HCT116 (cell line): ENCODE data around the gene PJA2. TPM values are rescaled to one million over a fixed set of nuclear protein-coding genes. Genes with fewer than 3 reads are reported as not detected.
A peak's percentile ranks its signal among the peaks of the same experiment; 100 is the strongest.

ENCODE experiments used
- ATAC-seq: fragments of 200-7000 bp; cut with Tn5 transposase; 2 replicates; pipeline ENCODE4 v1.9.1; 2020; ENCODE audit warnings: mild to moderate bottlenecking, moderate library complexity
- BruUV-seq: library from RNA; stranded (reverse); fragments of 400-500 nt; replicated peaks from 2 replicates; lab custom pipeline; 2021; lab: Mats Ljungman, UMichigan
- CTCF ChIA-PET: fragments of 300-600 bp; sonication (Branson Sonifier 250); formaldehyde crosslinking; loops from one replicate; lab custom pipeline; 2021; ENCODE audit warnings: antibody characterized with exemption; lab: Charles Lee
- POLR2A ChIA-PET: fragments of 300-600, 350-600 bp; sonication (Branson Sonifier 250); formaldehyde crosslinking; loops from one replicate; lab custom pipeline; 2021; ENCODE audit warnings: antibody characterized with exemption; lab: Charles Lee
- RAD21 ChIA-PET, 2 experiments: fragments of 300-600 bp; sonication (Branson Sonifier 250); formaldehyde crosslinking; loops; one replicate each; lab custom pipeline; 2023; ENCODE audit warnings: low total read pairs in 2 of 2; ENCODE audit not compliant: uncharacterized antibody in 2 of 2, unreplicated experiment in 2 of 2, low non-redundant PET in 1 of 2; lab: Charles Lee
- DNase-seq: peaks from one replicate; pipeline ENCODE4 v3.0.0-alpha.2; 2010; ENCODE audit warnings: low read depth, low spot score
- H2AFZ ChIP-seq: fragments of 200-600 bp; shearing (Covaris generic), sonication (generic); 2 replicates; pipeline ENCODE4 v1.6.1; 2017; ENCODE audit warnings: low read depth, mixed run types, mixed read lengths, antibody characterized with exemption, low read length; ENCODE audit not compliant: poor library complexity, severe bottlenecking
- H3K27ac ChIP-seq: 2 replicates; pipeline ENCODE4 v1.5.1; 2012; ENCODE audit warnings: low read depth, low read length
- H3K27me3 ChIP-seq: fragments of 200-600 bp; sonication (generic); 2 replicates; pipeline ENCODE4 v1.6.1; 2016; ENCODE audit warnings: mixed run types, low read length, mixed read lengths; ENCODE audit not compliant: insufficient read depth
- H3K36me3 ChIP-seq, 2 experiments: fragments of 200-500 bp in 1 of 2; fragments of 200-600 bp in 1 of 2; sonication (Bioruptor generic) in 1 of 2; sonication (generic) in 1 of 2; 2 replicates each; pipeline versions ENCODE4 v1.5.1 to v1.6.1; 2014 to 2016; ENCODE audit warnings: low read length in 2 of 2, inconsistent platforms in 1 of 2, mixed read lengths in 1 of 2, mixed run types in 1 of 2; ENCODE audit not compliant: insufficient read depth in 2 of 2, control insufficient read depth in 1 of 2
- H3K4me1 ChIP-seq, 2 experiments: fragments of 200-600 bp in 1 of 2; sonication (generic) in 1 of 2; 2 replicates each; pipeline versions ENCODE4 v1.5.1 to v1.6.1; 2012 to 2017; ENCODE audit warnings: low read length in 2 of 2, inconsistent platforms in 1 of 2, mild to moderate bottlenecking in 1 of 2, mixed read lengths in 1 of 2, mixed run types in 1 of 2, moderate library complexity in 1 of 2; ENCODE audit not compliant: insufficient read depth in 2 of 2, control insufficient read depth in 1 of 2
- H3K4me2 ChIP-seq: fragments of 200-600 bp; sonication (generic); 2 replicates; pipeline ENCODE4 v1.6.1; 2017; ENCODE audit warnings: mixed run types, low read length, mixed read lengths
- H3K4me3 ChIP-seq, 2 experiments: fragments of 200-600 bp in 1 of 2; sonication (generic) in 1 of 2; replicated peaks in 1 of 2; 2 replicates each; pipeline ENCODE4 v1.5.1; 2011 to 2016; ENCODE audit warnings: low read length in 2 of 2, control low read depth in 1 of 2, low read depth in 1 of 2, mild to moderate bottlenecking in 1 of 2, mixed read lengths in 1 of 2, mixed run types in 1 of 2
- H3K79me2 ChIP-seq: fragments of 200-600 bp; sonication (generic); 2 replicates; pipeline ENCODE4 v1.6.1; 2017; ENCODE audit warnings: mild to moderate bottlenecking, mixed run types, low read length, moderate library complexity, mixed read lengths; ENCODE audit not compliant: insufficient read depth
- H3K9ac ChIP-seq: fragments of 200-600 bp; sonication (generic); 2 replicates; pipeline ENCODE4 v1.6.1; 2016; ENCODE audit warnings: low read length, mixed read lengths
- H3K9me2 ChIP-seq: fragments of 200-600 bp; sonication (generic), shearing (Covaris generic); 2 replicates; pipeline ENCODE4 v1.6.1; 2017; ENCODE audit warnings: mixed run types, mild to moderate bottlenecking, moderate library complexity; ENCODE audit not compliant: insufficient read depth
- H3K9me3 ChIP-seq, 2 experiments: fragments of 200-500 bp in 1 of 2; fragments of 200-600 bp in 1 of 2; sonication (Bioruptor generic) in 1 of 2; sonication (generic) in 1 of 2; 2 replicates each; pipeline ENCODE4 v1.6.1; 2014 to 2017; ENCODE audit warnings: low read length in 2 of 2, mixed read lengths in 2 of 2, inconsistent platforms in 1 of 2, low read depth in 1 of 2, mild to moderate bottlenecking in 1 of 2, mixed run types in 1 of 2, moderate library complexity in 1 of 2; ENCODE audit not compliant: control insufficient read depth in 1 of 2, insufficient read depth in 1 of 2
- H4K20me1 ChIP-seq: fragments of 200-600 bp; sonication (generic), shearing (Covaris generic); 2 replicates; pipeline ENCODE4 v1.6.1; 2017; ENCODE audit warnings: mixed run types, mild to moderate bottlenecking, moderate library complexity; ENCODE audit not compliant: insufficient read depth
- CBX3 ChIP-seq: IDR thresholded peaks from 2 replicates; pipeline ENCODE4 v1.6.1; 2012; ENCODE audit warnings: low read depth
- CEBPB ChIP-seq: IDR thresholded peaks from 2 replicates; pipeline ENCODE4 v1.6.1; 2012; ENCODE audit warnings: low read depth
- ELF1 ChIP-seq: IDR thresholded peaks from 2 replicates; pipeline ENCODE4 v1.6.1; 2012; ENCODE audit warnings: low read depth, borderline replicate concordance
- EZH2 ChIP-seq: fragments of 200-600 bp; sonication (generic); IDR thresholded peaks from 2 replicates; pipeline ENCODE4 v1.6.1; 2017; ENCODE audit warnings: antibody characterized with exemption, mixed run types
- EZH2phosphoT487 ChIP-seq: fragments of 200-600 bp; IDR thresholded peaks from 2 replicates; pipeline ENCODE4 v1.6.1; 2018; ENCODE audit warnings: antibody characterized with exemption, borderline replicate concordance
- FOSL1 ChIP-seq: IDR thresholded peaks from 2 replicates; pipeline ENCODE4 v1.6.1; 2012; ENCODE audit warnings: low read depth
- JUND ChIP-seq: IDR thresholded peaks from 2 replicates; pipeline ENCODE4 v1.6.1; 2012
- POLR2A ChIP-seq: IDR thresholded peaks from 2 replicates; pipeline ENCODE4 v1.7.0; 2011; ENCODE audit warnings: borderline replicate concordance; ENCODE audit not compliant: insufficient read depth, insufficient read length; ENCODE audit errors: extremely low read depth
- POLR2AphosphoS5 ChIP-seq: IDR thresholded peaks from 2 replicates; pipeline ENCODE4 v1.6.1; 2011; ENCODE audit warnings: mild to moderate bottlenecking, low read depth, low read length, moderate library complexity
- SP1 ChIP-seq: IDR thresholded peaks from 2 replicates; pipeline ENCODE4 v1.6.1; 2012; ENCODE audit warnings: low read depth
- SRF ChIP-seq: IDR thresholded peaks from 2 replicates; pipeline ENCODE4 v1.6.1; 2012; ENCODE audit warnings: low read depth
- TCF7L2 ChIP-seq: IDR thresholded peaks from 2 replicates; pipeline ENCODE4 v1.7.0; 2011; ENCODE audit warnings: borderline replicate concordance, inconsistent platforms; ENCODE audit not compliant: insufficient read depth, insufficient read length; ENCODE audit errors: extremely low read depth
- YY1 ChIP-seq: IDR thresholded peaks from 2 replicates; pipeline ENCODE4 v1.6.1; 2011; ENCODE audit warnings: low read length, low read depth, moderate library complexity, mild to moderate bottlenecking; ENCODE audit not compliant: insufficient replicate concordance; ENCODE audit errors: extremely low read depth
- ZFX ChIP-seq: fragments of 450-650 bp; IDR thresholded peaks from 2 replicates; pipeline ENCODE4 v1.6.1; 2017
- ZNF274 ChIP-seq: fragments of 200-500 bp; sonication (Bioruptor generic); IDR thresholded peaks from 2 replicates; pipeline ENCODE4 v1.6.1; 2014; ENCODE audit warnings: mild to moderate bottlenecking, low read depth, low read length, inconsistent platforms
- intact Hi-C: fragments of 100-400 bp; cut with micrococcal nuclease; formaldehyde crosslinking; loops from 2 replicates; pipeline ENCODE4 v1.10.0; 2022
- total RNA-seq: library from RNA; stranded (reverse); gene quantifications from one replicate; pipeline ENCODE4 v1.2.1, GENCODE V29; 2021; ENCODE audit not compliant: unreplicated experiment
- TF ChIP-seq, protein P1 (sequence below): IDR thresholded peaks from 2 replicates; pipeline ENCODE4 v1.6.1; 2012
- TF ChIP-seq, protein P2 (sequence below): IDR thresholded peaks from 2 replicates; pipeline ENCODE4 v1.6.1; 2011; ENCODE audit warnings: mild to moderate bottlenecking, low read length, moderate library complexity; ENCODE audit not compliant: insufficient replicate concordance; ENCODE audit errors: extremely low read depth
- TF ChIP-seq, protein P3 (sequence below), 3 experiments: fragments of 200-600 bp in 1 of 3; sonication (generic) in 1 of 3; IDR thresholded peaks in 2 of 3; conservative IDR thresholded peaks in 1 of 3; 2 replicates each; pipeline ENCODE4 v1.5.1; 2012 to 2017; ENCODE audit warnings: low read depth in 2 of 3, low read length in 2 of 3, antibody characterized with exemption in 1 of 3, borderline replicate concordance in 1 of 3, control low read depth in 1 of 3, mild to moderate bottlenecking in 1 of 3, mixed read lengths in 1 of 3, mixed run types in 1 of 3, moderate library complexity in 1 of 3; ENCODE audit not compliant: insufficient read depth in 1 of 3

The PJA2 gene
- total RNA-seq, 1 experiment from 2014 or later = 38.4 TPM

DNA sequence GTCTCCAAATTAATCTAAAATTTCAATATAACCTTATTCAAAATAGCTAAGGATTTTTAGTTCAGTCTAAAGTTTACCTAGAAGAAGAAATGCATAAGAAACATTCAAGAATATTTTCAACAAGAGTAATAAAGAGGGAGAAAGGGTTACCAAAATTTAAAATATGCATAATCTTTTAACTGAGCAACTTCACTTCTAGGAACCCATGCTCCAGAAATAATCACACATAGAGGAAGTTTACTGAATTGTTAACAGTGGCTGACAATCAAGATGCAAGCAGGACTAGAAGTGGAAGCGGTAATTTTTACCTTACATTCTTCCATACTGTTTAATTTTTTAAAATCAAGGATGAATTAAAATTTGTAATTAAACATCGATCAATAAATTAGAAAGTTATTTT lies 1.9 kb downstream of the PJA2 start:
- POLR2A ChIA-PET = no interaction called here

More for the DNA sequence above, 1.9 kb downstream of the PJA2 start:
- Histone ChIP-seq H3K9ac (no peak overlapping the region), H3K79me2 (peaks cover 59% of the 10 kb centered on the region), H2AFZ (no peak overlapping the region), H3K4me3 (peak overlapping the region in 1 of 2 experiments; percentile 88; a peak in 2 of 4 replicates), H3K4me2 (peak overlapping the region; percentile 88), H3K27ac (no peak overlapping the region; the same call in 1 of the 2 replicates), H3K9me2 (no peaks in the 10 kb centered on the region)
- BruUV-seq = no TSS peak
- intact Hi-C loops = no loop called here
- RAD21 ChIA-PET = no interaction called here
- CTCF ChIA-PET = no interaction called here
- TF ChIP-seq EZH2 (no peak), CEBPB (no peak), ZFX (no peak), SRF (no peak), POLR2A (no peak), ZNF274 (no peak), FOSL1 (no peak), TCF7L2 (no peak), ELF1 (no peak), YY1 (no peak), SP1 (no peak), POLR2AphosphoS5 (no peak), EZH2phosphoT487 (no peak), JUND (no peak), CBX3 (no peak)
- TF ChIP-seq, protein P1, sequence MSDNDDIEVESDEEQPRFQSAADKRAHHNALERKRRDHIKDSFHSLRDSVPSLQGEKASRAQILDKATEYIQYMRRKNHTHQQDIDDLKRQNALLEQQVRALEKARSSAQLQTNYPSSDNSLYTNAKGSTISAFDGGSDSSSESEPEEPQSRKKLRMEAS = no peak
- TF ChIP-seq, protein P2, sequence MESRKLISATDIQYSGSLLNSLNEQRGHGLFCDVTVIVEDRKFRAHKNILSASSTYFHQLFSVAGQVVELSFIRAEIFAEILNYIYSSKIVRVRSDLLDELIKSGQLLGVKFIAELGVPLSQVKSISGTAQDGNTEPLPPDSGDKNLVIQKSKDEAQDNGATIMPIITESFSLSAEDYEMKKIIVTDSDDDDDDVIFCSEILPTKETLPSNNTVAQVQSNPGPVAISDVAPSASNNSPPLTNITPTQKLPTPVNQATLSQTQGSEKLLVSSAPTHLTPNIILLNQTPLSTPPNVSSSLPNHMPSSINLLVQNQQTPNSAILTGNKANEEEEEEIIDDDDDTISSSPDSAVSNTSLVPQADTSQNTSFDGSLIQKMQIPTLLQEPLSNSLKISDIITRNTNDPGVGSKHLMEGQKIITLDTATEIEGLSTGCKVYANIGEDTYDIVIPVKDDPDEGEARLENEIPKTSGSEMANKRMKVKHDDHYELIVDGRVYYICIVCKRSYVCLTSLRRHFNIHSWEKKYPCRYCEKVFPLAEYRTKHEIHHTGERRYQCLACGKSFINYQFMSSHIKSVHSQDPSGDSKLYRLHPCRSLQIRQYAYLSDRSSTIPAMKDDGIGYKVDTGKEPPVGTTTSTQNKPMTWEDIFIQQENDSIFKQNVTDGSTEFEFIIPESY = no peak
- TF ChIP-seq, protein P3, sequence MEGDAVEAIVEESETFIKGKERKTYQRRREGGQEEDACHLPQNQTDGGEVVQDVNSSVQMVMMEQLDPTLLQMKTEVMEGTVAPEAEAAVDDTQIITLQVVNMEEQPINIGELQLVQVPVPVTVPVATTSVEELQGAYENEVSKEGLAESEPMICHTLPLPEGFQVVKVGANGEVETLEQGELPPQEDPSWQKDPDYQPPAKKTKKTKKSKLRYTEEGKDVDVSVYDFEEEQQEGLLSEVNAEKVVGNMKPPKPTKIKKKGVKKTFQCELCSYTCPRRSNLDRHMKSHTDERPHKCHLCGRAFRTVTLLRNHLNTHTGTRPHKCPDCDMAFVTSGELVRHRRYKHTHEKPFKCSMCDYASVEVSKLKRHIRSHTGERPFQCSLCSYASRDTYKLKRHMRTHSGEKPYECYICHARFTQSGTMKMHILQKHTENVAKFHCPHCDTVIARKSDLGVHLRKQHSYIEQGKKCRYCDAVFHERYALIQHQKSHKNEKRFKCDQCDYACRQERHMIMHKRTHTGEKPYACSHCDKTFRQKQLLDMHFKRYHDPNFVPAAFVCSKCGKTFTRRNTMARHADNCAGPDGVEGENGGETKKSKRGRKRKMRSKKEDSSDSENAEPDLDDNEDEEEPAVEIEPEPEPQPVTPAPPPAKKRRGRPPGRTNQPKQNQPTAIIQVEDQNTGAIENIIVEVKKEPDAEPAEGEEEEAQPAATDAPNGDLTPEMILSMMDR (IDR thresholded peaks at IDR 0.05 in 2 of 3, conservative IDR thresholded peaks at IDR 0.05 in 1 of 3; ENCODE audit: borderline replicate concordance in 1 of 3, insufficient read depth in 1 of 3, low read depth in 2 of 3, low read length in 2 of 3) = no peak
- TF ChIP-seq, all 23 proteins: peak for 0
- no peak for ATAC-seq
- H4K20me1 ChIP-seq = no peaks in the 10 kb centered on the region
- no peak for DNase-seq
- H3K36me3 ChIP-seq = no peaks in the 10 kb centered on the region
- no peaks in the 10 kb centered on the region for H3K9me3 ChIP-seq
- H3K4me1 ChIP-seq = peaks cover 17 to 29% of the 10 kb centered on the region in 2 experiments
- H3K27me3 ChIP-seq = no peaks in the 10 kb centered on the region
